ENCODE measurements around the gene CCDC43.
A peak's percentile ranks its signal among the peaks of the same experiment; 100 is the strongest.

The CCDC43 gene

GRCh38 chr17:44655983-44656710, 33.4 kb downstream of the CCDC43 start, which contains the start of gene MEIOC:
Gene MEIOC (plus strand): TSS chr17:44656468. CDS start chr17:44656614, 146 bp downstream.
- H3K27me3 ChIP-seq (replicated peaks; ENCODE audit: control insufficient read depth, insufficient read depth, low read length): no peaks in the 10 kb centered on the region; the same call in 1 of the 2 replicates
- no peak within 1 kb of the TSS; the same call in 1 of the 2 replicates for H3K4me3 ChIP-seq (replicated peaks; ENCODE audit: low read depth, low read length)
- no peaks in the 10 kb centered on the region for H3K36me3 ChIP-seq (ENCODE audit: control insufficient read depth, insufficient read depth, low read length)
- TF ChIP-seq CTCF (IDR thresholded peaks at IDR 0.05; ENCODE audit: insufficient read depth, low read length, poor library complexity, severe bottlenecking): no peak
- DNase-seq (ENCODE audit: extremely low read depth, insufficient read length): peak; percentile 49

GRCh38 chr17:44653954-44654353, 35.6 kb downstream of the CCDC43 start:
- H3K4me3 ChIP-seq (replicated peaks; ENCODE audit: low read depth, low read length): no peak overlapping the region
- no peak for TF ChIP-seq CTCF (IDR thresholded peaks at IDR 0.05; ENCODE audit: insufficient read depth, low read length, poor library complexity, severe bottlenecking)
- no peak for DNase-seq (ENCODE audit: extremely low read depth, insufficient read length)
- H3K36me3 ChIP-seq (ENCODE audit: control insufficient read depth, insufficient read depth, low read length): no peaks in the 10 kb centered on the region
- no peaks in the 10 kb centered on the region; the same call in 1 of the 2 replicates for H3K27me3 ChIP-seq (replicated peaks; ENCODE audit: control insufficient read depth, insufficient read depth, low read length)

- DNase-seq (ENCODE audit: extremely low read depth, insufficient read length): no peak
- TF ChIP-seq CTCF (IDR thresholded peaks at IDR 0.05; ENCODE audit: insufficient read depth, low read length, poor library complexity, severe bottlenecking): no peak
- Histone ChIP-seq H3K4me3 (replicated peaks; ENCODE audit: low read depth, low read length) (no peak overlapping the region), H3K27me3 (replicated peaks; ENCODE audit: control insufficient read depth, insufficient read depth, low read length) (no peaks in the 10 kb centered on the region; the same call in 1 of the 2 replicates), H3K36me3 (ENCODE audit: control insufficient read depth, insufficient read depth, low read length) (no peaks in the 10 kb centered on the region)
Measured at GRCh38 chr17:44653384-44653783, 36.2 kb downstream of the CCDC43 start.

- DNase-seq (ENCODE audit: extremely low read depth, insufficient read length): no peak
- no peak overlapping the region for H3K4me3 ChIP-seq (replicated peaks; ENCODE audit: low read depth, low read length)
- no peak for TF ChIP-seq CTCF (IDR thresholded peaks at IDR 0.05; ENCODE audit: insufficient read depth, low read length, poor library complexity, severe bottlenecking)
- no peaks in the 10 kb centered on the region for H3K36me3 ChIP-seq (ENCODE audit: control insufficient read depth, insufficient read depth, low read length)
- no peaks in the 10 kb centered on the region; the same call in 1 of the 2 replicates for H3K27me3 ChIP-seq (replicated peaks; ENCODE audit: control insufficient read depth, insufficient read depth, low read length)
Measured at GRCh38 chr17:44652727-44653126, 36.8 kb downstream of the CCDC43 start.

GRCh38 chr17:44651228-44651627, 38.3 kb downstream of the CCDC43 start:
- DNase-seq (ENCODE audit: extremely low read depth, insufficient read length): no peak
- no peak overlapping the region for H3K4me3 ChIP-seq (replicated peaks; ENCODE audit: low read depth, low read length)
- TF ChIP-seq CTCF (IDR thresholded peaks at IDR 0.05; ENCODE audit: insufficient read depth, low read length, poor library complexity, severe bottlenecking): no peak
- no peaks in the 10 kb centered on the region; the same call in 1 of the 2 replicates for H3K27me3 ChIP-seq (replicated peaks; ENCODE audit: control insufficient read depth, insufficient read depth, low read length)
- H3K36me3 ChIP-seq (ENCODE audit: control insufficient read depth, insufficient read depth, low read length): no peaks in the 10 kb centered on the region

Data from GM06990 (cell line).